ENCODE results near the gene NRXN3. TPM values are rescaled to one million over a fixed set of nuclear protein-coding genes. Genes with fewer than 3 reads are reported as not detected.

The NRXN3 gene
- total RNA-seq, 2 donors from 2014 or later: 1.3 to 2.3 TPM

DNA sequence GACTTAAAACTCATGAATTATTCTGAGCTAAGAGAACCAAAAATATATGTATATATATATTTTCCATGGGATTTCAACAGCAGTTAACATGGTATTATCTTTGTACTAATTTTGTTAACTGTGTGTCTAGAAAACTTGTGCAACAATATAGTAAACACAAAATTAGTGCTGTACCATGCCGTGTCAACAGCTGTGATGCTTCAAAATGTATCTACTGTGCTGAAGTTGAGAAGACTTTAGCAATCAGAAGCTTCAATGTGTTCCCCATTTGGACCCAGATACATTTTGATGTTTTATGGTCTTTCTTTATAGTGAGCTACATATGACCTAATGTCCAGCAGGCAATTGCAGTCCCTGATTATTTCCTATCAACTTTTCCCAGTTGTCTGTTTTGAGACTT, 1635.5 kb downstream of the NRXN3 start:
- intact Hi-C loops (cut with DNase I): no loop called here
- H3K36me3 ChIP-seq (replicated peaks in 1 of 2; ENCODE audit: insufficient read depth in 1 of 2, low read depth in 2 of 2): no peaks in the 10 kb centered on the region
- H3K27ac ChIP-seq: no peak overlapping the region
- TF ChIP-seq, protein P1, sequence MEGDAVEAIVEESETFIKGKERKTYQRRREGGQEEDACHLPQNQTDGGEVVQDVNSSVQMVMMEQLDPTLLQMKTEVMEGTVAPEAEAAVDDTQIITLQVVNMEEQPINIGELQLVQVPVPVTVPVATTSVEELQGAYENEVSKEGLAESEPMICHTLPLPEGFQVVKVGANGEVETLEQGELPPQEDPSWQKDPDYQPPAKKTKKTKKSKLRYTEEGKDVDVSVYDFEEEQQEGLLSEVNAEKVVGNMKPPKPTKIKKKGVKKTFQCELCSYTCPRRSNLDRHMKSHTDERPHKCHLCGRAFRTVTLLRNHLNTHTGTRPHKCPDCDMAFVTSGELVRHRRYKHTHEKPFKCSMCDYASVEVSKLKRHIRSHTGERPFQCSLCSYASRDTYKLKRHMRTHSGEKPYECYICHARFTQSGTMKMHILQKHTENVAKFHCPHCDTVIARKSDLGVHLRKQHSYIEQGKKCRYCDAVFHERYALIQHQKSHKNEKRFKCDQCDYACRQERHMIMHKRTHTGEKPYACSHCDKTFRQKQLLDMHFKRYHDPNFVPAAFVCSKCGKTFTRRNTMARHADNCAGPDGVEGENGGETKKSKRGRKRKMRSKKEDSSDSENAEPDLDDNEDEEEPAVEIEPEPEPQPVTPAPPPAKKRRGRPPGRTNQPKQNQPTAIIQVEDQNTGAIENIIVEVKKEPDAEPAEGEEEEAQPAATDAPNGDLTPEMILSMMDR (IDR thresholded peaks at IDR 0.05): no peak
- TF ChIP-seq POLR2A (IDR thresholded peaks at IDR 0.05): no peak
- H3K4me3 ChIP-seq: no peak overlapping the region
- no peaks in the 10 kb centered on the region for H3K9me3 ChIP-seq
- DNase-seq (no peak), ATAC-seq (no peak)
- H3K4me1 ChIP-seq: no peaks in the 10 kb centered on the region
- WGBS, 2 donors: 94 to 97% methylated on average over 1 of the region's 1 CpG
- no peaks in the 10 kb centered on the region for H3K27me3 ChIP-seq

DNA sequence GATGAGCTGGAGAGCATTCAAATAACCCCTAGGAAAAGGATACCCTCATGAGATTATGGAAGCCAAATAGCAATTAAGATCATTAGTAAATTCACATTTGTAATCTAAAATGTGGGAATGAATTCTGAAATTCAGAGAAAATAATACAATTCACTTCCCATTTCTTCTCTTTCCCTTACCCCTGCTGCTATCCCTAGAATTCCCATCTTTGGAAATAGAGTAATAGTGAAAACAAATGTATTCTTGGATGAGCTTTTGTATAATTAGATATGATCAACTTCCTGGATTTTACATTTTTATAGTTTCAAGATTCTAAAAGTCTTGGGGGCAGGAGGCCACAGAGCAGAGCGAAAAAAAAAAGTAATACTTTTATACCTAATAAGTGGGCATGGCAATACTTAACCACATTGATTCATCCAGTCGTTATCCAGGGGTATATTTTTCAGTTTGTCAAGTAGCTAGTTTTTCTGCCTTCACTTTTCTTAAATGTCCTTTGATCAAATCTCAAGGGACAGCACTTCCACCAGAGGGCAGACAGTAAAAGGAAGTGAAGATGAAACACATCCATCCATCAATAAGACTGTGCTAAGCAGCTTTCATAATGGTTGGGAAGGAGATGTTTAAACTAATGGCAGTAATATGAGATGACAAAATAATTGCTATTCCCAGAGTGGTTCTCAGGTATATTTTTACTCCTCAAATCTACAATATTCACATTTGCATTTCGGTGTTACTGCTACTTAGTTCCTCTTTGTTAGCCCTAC, 1639.9 kb downstream of the NRXN3 start:
- Histone ChIP-seq H3K9me3 (no peaks in the 10 kb centered on the region), H3K27me3 (no peaks in the 10 kb centered on the region), H3K36me3 (replicated peaks in 1 of 2; ENCODE audit: insufficient read depth in 1 of 2, low read depth in 2 of 2) (no peaks in the 10 kb centered on the region), H3K4me1 (no peaks in the 10 kb centered on the region), H3K4me3 (no peak overlapping the region), H3K27ac (no peak overlapping the region)
- DNase-seq (no peak), ATAC-seq (no peak)
- no peak for TF ChIP-seq POLR2A (IDR thresholded peaks at IDR 0.05)
- TF ChIP-seq, protein P1 (IDR thresholded peaks at IDR 0.05): peak in 2 of 7 experiments; percentile 12 to 15
- intact Hi-C loops (cut with DNase I): no loop called here
- 73 to 75% methylated on average over 3 of the region's 3 CpGs for WGBS, 2 donors

DNA sequence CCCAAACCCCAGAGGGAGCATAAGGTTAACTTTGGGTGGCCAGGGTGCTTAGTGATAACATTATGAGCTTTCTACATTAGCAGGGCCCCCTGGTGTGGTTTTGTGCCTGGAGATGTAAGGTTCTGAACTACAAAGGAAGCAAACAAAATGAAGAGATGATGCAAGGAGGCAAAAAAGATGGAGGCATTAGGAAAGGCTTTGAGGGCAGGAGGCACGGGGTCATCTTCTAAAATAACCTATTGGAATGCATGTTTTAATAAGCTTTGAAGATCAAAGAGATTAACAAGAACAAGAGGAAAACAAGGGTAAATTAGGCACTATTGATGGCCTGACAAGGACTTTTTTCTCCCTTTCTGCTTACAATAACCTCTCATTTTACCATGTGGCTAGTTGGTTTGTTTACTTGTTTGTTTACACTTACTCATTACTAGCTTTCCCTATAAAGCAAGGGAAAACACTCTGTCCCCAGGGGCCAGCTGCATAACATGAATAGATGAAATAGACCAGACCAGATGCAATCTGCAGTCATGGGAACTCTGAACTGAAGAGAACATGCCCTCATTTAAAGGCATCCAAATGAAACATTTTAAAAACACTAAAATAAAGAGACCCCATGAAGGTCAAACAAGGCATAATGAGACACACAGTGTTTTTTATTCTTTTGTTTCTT, 1650.8 kb downstream of the NRXN3 start:
- Histone ChIP-seq H3K4me1 (no peaks in the 10 kb centered on the region), H3K36me3 (replicated peaks in 1 of 2; ENCODE audit: insufficient read depth in 1 of 2, low read depth in 2 of 2) (no peaks in the 10 kb centered on the region), H3K9me3 (no peaks in the 10 kb centered on the region), H3K27me3 (no peaks in the 10 kb centered on the region), H3K4me3 (no peak overlapping the region), H3K27ac (no peak overlapping the region)
- intact Hi-C loops (cut with DNase I): no loop called here
- ATAC-seq (no peak), DNase-seq (no peak)
- 43 to 72% methylated on average over 1 of the region's 1 CpG for WGBS, 2 donors
- TF ChIP-seq, protein P1 (IDR thresholded peaks at IDR 0.05): no peak
- TF ChIP-seq POLR2A (IDR thresholded peaks at IDR 0.05): no peak

DNA sequence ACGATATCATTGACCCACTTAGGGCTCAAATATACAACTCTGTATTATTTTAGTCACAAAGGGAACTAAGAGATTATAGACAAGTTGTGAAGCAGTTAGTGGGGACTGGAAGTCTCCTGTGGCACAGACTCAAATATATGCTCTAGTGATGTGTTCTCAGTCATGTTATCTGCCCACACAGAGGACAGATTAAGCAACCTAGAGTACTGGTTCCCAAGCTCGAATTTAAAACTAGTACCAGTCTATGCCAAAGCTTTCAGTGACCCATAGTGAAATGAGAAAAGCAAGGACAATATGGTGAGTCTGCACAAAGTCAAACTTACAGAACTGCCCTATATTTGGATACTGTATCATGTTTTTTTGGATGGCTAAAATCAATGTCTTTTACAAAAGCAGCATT, 1651.9 kb downstream of the NRXN3 start:
- Histone ChIP-seq H3K27ac (no peak overlapping the region), H3K27me3 (no peaks in the 10 kb centered on the region), H3K4me3 (no peak overlapping the region), H3K9me3 (no peaks in the 10 kb centered on the region), H3K36me3 (replicated peaks in 1 of 2; ENCODE audit: insufficient read depth in 1 of 2, low read depth in 2 of 2) (no peaks in the 10 kb centered on the region), H3K4me1 (no peaks in the 10 kb centered on the region)
- 56 to 61% methylated on average over 2 of the region's 2 CpGs for WGBS, 2 donors
- TF ChIP-seq POLR2A (IDR thresholded peaks at IDR 0.05): no peak
- intact Hi-C loops (cut with DNase I): no loop called here
- ATAC-seq (no peak), DNase-seq (no peak)

DNA sequence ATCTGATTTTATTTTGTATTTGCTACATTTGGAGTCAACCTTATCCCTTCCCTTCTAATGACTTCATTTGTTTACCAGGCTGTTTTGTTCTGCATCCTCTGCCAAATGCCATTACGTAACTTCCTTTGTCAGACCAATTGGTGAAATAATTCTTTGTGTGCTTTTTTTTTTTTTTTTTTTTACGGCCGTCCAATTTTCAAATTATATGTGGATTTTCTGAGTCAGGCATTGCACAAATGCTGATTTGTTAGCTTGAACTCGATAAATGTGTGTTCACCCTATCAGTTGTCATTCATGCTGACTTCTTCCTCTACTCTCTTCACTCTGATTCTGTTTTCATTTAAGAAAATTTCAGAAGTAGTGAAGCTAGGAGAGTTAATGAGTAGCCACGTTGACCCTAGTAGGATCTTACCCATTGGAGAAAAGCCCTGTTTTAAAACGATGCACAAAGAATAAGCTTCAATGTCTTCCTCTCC, 1654.9 kb downstream of the NRXN3 start:
- peak overlapping the region in 1 of 4 donors; percentile 61 for H3K27ac ChIP-seq
- TF ChIP-seq POLR2A (IDR thresholded peaks at IDR 0.05): no peak
- TF ChIP-seq, protein P1 (IDR thresholded peaks at IDR 0.05): no peak
- WGBS, 2 donors: 17 to 28% methylated on average over 6 of the region's 6 CpGs
- no peaks in the 10 kb centered on the region for H3K36me3 ChIP-seq (replicated peaks in 1 of 2; ENCODE audit: insufficient read depth in 1 of 2, low read depth in 2 of 2)
- no peaks in the 10 kb centered on the region for H3K27me3 ChIP-seq
- ATAC-seq (peak; percentile 81), DNase-seq (peak in 3 of 4 donors; percentile 8 to 63 (median 47))
- H3K9me3 ChIP-seq: no peaks in the 10 kb centered on the region
- intact Hi-C loops (cut with DNase I): no loop called here
- no peak overlapping the region for H3K4me3 ChIP-seq
- H3K4me1 ChIP-seq: no peaks in the 10 kb centered on the region

Data from body of pancreas (tissue), 4 donors.